ENCODE data around the gene TFR2.
A peak's percentile ranks its signal among the peaks of the same experiment; 100 is the strongest.

TFR2 gene

DNA sequence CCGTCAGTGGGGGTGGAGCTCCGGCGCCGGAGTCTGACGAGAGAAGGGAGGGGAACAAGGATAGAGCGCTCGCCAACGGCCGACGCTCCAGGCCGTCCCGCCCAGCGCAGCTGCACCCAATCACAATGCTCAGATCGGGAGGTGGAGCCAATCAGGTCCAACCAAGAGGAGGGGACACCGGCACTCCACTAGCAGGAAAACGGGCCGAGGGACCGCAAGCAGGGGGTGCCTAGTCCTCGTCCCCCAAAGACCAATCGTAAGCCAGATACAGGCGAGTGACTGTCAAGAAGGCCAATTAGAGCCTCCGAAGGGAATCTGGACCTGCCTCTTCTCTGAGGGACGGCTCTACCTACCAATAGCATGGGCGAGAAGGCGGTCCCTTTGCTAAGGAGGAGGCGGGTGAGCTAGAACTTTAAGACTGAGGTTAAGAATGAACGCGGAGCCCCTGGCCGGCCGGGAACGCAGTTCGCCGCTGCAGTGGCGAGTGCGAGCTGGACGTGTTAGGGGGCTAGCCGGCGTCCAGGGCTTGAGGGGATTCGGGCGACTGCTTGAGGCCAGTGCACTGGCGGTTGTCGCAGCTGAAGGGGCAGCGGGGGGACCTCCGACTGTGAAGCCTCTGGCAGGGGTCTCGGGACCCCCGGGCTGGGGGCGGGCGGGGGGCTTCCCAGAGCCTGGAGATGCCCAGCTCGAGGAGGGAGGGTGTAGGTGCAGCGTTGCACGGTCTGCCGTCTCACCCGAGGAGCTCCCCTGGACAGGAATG is 54.9 kb downstream of the TFR2 start, which contains the start of gene FBXO24:
Gene FBXO24 (plus strand): TSS at position 63 of the 760 bp plus-strand sequence. CDS start 298 bp downstream, at position 361.
- TF ChIP-seq GATA1 (IDR thresholded peaks at IDR 0.05; ENCODE audit: low read depth, low read length) (no peak), POLR2A (IDR thresholded peaks at IDR 0.05; ENCODE audit: low read length) (peak; percentile 89)
- DNase-seq = peak; percentile 100

DNA sequence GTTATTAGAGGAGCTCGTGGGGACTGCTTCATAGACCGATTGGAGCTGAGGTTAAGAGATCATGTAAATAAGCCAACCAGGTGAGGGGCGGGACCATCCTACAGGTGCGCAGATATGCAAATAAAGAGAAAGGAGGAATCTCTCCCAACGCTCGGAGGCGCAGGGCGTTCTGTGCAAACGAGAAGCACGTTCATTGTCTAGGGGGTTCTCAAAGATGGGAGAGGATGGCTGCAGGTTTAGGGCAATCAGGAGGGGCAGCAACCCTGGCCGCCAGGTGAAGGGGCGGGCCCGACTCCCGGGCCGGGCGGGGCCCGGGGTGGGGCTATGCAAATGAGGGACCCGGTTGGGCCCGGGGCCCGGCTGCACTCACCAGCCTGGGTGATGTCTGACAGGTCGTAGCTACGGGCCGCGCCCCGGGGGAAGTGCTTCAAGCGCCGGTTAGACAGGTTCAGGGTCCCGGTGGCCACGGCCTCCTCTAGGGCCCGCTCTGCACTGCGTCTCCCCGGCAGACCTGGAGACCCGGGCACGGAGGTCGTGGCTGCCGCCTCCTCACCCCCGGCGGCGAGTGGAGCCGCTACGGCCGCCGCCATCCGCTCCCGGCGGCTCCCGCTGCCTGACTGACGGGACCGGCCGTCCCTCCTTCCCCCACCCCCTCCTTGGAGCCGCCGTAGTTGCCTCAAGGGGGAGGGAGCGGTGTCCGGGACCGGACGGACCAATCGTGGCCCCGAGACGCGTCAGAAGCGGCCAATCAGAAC is 55.7 kb downstream of the TFR2 start, which contains the start of gene LRCH4:
Gene LRCH4 (minus strand): TSS at position 619 of the 755 bp plus-strand sequence. CDS start 29 bp downstream, at position 590.
- peak; percentile 84 to 90 for DNase-seq
- TF ChIP-seq POLR2A (IDR thresholded peaks at IDR 0.05; ENCODE audit: low read length) = peak; percentile 99
- TF ChIP-seq GATA1 (IDR thresholded peaks at IDR 0.05; ENCODE audit: low read depth, low read length) = no peak

DNA sequence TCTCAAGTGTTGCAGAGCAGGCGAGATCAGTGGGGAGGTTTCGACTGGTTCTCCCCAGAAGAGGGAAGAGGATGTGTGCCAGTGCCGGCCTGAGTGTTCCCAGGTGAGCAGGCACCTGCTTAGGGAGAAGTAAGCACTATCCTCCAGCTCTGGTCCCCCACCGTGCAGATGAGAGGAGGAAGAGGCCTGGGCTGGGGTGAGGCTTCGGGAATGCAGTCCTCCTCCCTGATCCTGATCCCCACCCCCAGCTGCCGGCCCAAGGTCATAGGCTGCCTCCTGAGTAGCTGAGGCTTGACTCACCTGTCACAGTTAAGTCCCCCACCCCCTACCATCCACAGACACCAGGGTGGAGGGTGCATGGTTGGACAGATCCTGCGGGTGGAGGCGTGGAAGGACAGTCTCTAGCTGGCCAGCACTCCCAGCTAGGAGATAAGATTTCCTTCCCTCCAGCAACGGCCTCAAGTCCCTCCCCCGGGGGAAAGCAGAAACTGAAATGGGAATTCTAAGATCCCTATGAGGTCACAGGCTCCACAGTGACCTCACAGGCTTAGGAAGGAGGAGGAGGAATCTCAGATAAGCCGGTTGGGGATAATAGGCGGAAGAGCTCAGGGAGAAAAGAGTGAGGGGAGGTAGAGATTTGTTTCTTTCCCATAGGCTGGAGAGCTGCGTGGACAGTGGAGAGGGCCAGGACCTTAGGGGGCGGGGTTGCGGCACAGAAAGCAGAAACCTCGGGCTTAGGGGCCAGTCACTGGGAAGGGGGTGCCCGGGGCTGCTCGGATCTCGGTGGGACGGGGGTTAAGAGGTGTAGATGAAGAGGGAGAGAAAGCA is 56.5 kb downstream of the TFR2 start:
- TF ChIP-seq GATA1 (IDR thresholded peaks at IDR 0.05; ENCODE audit: low read depth, low read length) (no peak), POLR2A (IDR thresholded peaks at IDR 0.05; ENCODE audit: low read length) (no peak)
- peak; percentile 49 to 61 for DNase-seq

- DNase-seq = no peak
- TF ChIP-seq GATA1 (IDR thresholded peaks at IDR 0.05; ENCODE audit: low read depth, low read length) (no peak), POLR2A (IDR thresholded peaks at IDR 0.05; ENCODE audit: low read length) (no peak)
Measured at GRCh38 chr7:100584054-100584682, 57.2 kb downstream of the TFR2 start.

DNA sequence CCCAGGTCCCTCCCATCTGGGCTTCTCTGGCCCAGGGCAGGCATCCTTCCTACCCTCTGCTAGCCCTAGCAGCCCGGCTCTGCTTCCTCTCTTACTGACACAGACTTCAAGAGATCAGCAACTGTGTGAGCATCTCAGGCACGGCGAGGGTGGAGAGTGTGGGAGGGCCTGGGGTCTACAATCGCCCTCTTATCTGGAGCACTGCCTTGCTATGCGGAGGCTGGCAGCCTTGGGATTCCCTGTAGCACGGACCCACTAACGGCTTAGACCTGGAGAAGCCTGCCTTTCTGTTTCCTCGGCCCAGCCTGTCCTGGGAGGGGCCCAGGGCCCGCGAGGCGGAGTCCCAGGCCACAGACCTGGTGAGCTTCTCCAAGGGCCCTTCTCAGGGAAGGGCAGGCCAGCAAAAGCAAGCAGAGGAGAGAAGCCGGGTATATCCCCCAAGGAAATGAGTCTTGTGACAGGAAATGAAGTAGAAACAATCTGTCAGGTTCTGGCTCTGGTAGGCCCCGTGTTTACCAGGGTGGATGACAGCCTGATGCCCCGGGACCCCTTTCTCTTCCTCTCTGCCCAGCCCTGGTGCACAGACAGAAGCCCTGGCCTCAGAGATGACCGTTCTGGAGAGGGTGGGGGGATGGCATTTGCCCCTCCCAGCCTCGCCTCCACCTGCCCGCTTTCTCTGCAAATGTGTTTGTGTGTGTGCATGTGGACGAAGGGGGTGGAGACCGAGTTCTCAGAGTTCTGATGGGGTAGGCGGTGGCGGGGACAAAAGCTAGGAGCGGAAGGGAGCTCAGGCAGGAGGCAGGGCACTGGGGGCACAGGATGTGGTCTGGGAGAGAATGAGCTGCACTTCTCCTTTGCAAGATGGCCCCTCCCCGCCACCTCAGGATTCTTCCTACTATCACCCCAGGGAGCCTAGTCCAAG is 58.0 kb downstream of the TFR2 start:
- no peak for TF ChIP-seq POLR2A (IDR thresholded peaks at IDR 0.05; ENCODE audit: low read length)
- no peak for TF ChIP-seq GATA1 (IDR thresholded peaks at IDR 0.05; ENCODE audit: low read depth, low read length)

DNA sequence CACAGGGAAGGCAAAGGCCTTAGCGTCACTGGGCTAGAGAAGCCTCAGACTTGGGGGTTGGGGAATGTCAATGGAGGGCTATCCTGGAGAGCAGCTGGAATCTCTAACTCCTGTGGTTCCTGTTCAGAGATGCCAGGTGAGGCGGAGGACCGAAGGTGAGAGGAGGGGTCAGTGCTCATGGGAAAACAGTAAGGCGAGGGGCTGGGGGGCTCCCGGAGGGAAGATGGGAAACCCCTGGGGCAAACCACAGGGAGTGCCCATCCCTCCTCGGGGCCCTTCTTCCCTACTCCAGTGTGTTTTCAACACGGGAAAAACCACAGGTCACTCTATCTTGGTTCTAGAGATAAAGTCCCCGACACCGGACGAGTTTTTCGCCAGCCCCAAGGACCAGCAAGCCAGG is 58.7 kb downstream of the TFR2 start:
- DNase-seq = no peak
- TF ChIP-seq GATA1 (IDR thresholded peaks at IDR 0.05; ENCODE audit: low read depth, low read length) (no peak), POLR2A (IDR thresholded peaks at IDR 0.05; ENCODE audit: low read length) (no peak)

More for the DNA sequence above, 58.0 kb downstream of the TFR2 start:
- DNase-seq = peak; percentile 40 to 56

DNA sequence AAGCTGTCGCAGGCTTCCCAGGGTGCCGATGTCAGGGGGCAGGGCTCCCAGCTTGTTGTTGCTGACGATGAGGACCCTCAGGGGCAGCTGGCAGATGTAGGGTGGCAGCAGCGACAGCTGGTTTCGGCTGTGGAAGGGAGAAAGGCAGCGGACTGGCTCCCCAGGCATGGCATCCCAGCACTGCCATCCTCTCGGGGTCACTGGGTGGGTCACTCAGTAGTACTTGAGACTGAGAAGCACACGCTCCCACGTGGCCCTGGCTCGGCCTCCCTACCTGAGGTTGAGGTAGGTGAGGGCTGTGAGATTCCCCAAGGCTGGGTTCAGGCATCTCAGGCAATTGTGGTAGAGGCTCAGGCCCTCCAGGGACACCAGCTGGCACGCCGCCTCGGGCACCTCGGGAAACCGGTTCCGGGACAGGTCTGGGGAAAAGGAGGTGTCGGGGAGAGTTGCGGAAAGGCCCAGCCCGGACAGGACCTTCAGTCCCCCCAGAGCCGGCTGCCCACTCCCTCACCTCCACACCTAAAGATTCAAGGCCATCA is 59.2 kb downstream of the TFR2 start:
- TF ChIP-seq GATA1 (IDR thresholded peaks at IDR 0.05; ENCODE audit: low read depth, low read length) (no peak), POLR2A (IDR thresholded peaks at IDR 0.05; ENCODE audit: low read length) (no peak)
- DNase-seq = no peak

DNA sequence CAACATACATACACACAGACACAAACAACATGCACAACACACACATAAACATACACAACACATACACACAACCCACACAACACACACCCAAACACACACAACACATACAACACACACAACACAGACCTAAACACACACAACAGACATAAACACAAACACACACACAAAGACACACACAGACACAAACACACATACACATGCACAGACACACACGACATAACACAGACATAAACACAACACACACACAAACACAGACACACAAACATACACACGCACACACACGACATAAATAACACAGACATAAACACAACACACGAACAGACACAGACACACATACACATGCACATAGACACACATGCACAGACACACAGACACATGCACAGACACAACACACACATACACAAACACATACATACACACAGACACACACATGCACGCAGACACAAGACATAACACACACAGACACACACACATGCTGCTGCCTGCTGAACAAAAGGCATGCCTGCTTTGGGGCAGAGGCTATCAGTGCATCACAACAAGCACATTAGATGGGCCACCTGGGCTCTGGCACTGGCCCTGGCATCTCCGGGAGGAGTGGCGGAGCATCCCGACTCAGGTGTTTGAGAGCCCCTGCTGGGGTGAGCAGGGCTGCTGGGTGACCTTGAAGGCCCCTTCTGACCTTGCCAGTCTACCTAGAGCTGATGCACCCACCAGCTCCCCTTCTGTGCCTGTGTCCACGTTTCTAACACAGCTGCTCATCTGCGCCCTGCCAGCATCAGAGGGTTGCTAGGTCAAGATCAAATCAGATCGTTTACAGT is 60.7 kb downstream of the TFR2 start:
- no peak for TF ChIP-seq POLR2A (IDR thresholded peaks at IDR 0.05; ENCODE audit: low read length)
- no peak for TF ChIP-seq GATA1 (IDR thresholded peaks at IDR 0.05; ENCODE audit: low read depth, low read length)

GRCh38 chr7:100578246-100579183 is 62.8 kb downstream of the TFR2 start:
- no peak for DNase-seq
- no peak for TF ChIP-seq POLR2A (IDR thresholded peaks at IDR 0.05; ENCODE audit: low read length)
- no peak for TF ChIP-seq GATA1 (IDR thresholded peaks at IDR 0.05; ENCODE audit: low read depth, low read length)

More for the DNA sequence above, 60.7 kb downstream of the TFR2 start:
- DNase-seq = no peak

GRCh38 chr7:100577507-100577906 is 63.8 kb downstream of the TFR2 start:
- TF ChIP-seq GATA1 (IDR thresholded peaks at IDR 0.05; ENCODE audit: low read depth, low read length) (no peak), POLR2A (IDR thresholded peaks at IDR 0.05; ENCODE audit: low read length) (no peak)
- DNase-seq = no peak

Data from erythroblast (primary cell).